ENCODE measurements around the gene NEK9. TPM values are rescaled to one million over a fixed set of nuclear protein-coding genes. Genes with fewer than 3 reads are reported as not detected.

NEK9 gene
- total and polyA plus RNA-seq, 9 of the 15 experiments (the other 6 are each of a cell fraction or from before 2014, with no cell fraction given) = 2.8 to 39.6 (median 19.8) TPM

GRCh38 chr14:75049731-75050201, 77.1 kb downstream of the NEK9 start:
- no peaks in the 10 kb centered on the region for H3K9me3 ChIP-seq (replicated peaks; ENCODE audit: control insufficient read depth, insufficient read depth, low read depth, low read length)
- no peaks in the 10 kb centered on the region for H3K27me3 ChIP-seq (ENCODE audit: control insufficient read depth in 2 of 2, insufficient read depth in 2 of 2, low read length in 2 of 2)
- H2AFZ ChIP-seq (ENCODE audit: low read depth, low read length) = no peak overlapping the region
- H3K79me2 ChIP-seq (ENCODE audit: control insufficient read depth, insufficient read depth, low read length) = peaks cover 25% of the 10 kb centered on the region
- H3K4me3 ChIP-seq = no peak overlapping the region
- intact Hi-C loops (cut with micrococcal nuclease) = no loop called here
- H3K4me1 ChIP-seq (replicated peaks in 1 of 2; ENCODE audit: control insufficient read depth in 2 of 2, insufficient read depth in 2 of 2, low read length in 2 of 2) = peaks cover 6 to 9% of the 10 kb centered on the region in 2 experiments; a peak in 4 of 5 replicates
- no TSS peak for BruUV-seq (replicated peaks)
- H3K9ac ChIP-seq (ENCODE audit: insufficient read depth in 1 of 2, low read depth in 2 of 2, low read length in 2 of 2) = no peak overlapping the region
- 69% methylated on average over 3 of the region's 3 CpGs for WGBS (ENCODE audit: insufficient coverage, low coverage, missing lambda C conversion rate)
- H4K20me1 ChIP-seq (replicated peaks; ENCODE audit: control insufficient read depth, insufficient read depth, low read length) = no peaks in the 10 kb centered on the region
- no peak overlapping the region for H3K4me2 ChIP-seq (ENCODE audit: insufficient read depth, low read length)
- ATAC-seq (no peak), FAIRE-seq (peak; percentile 56), DNase-seq (ENCODE audit: extremely low read depth in 1 of 4, low spot score in 3 of 4) (no peak)
- H3K36me3 ChIP-seq (ENCODE audit: control insufficient read depth, insufficient read depth, low read length) = peaks cover 9% of the 10 kb centered on the region; the same call in 2 of the 3 replicates
- no peaks in the 10 kb centered on the region for H3K9me1 ChIP-seq (ENCODE audit: control insufficient read depth, insufficient read depth, low read length)
- no peak overlapping the region for H3K27ac ChIP-seq (ENCODE audit: extremely low read depth, low read depth, low read length)
- ChIA-PET CTCF (ENCODE audit: low intra/inter-chr PET ratio) (no interaction called here), POLR2A (interaction anchor here (1.1 kb wide), 1 partner anchor 81 kb away, joined by 3 read pairs; no protein-coding TSS in a partner anchor)
- in situ Hi-C loops (cut with MboI) = no loop called here
- TF ChIP-seq, protein P1, sequence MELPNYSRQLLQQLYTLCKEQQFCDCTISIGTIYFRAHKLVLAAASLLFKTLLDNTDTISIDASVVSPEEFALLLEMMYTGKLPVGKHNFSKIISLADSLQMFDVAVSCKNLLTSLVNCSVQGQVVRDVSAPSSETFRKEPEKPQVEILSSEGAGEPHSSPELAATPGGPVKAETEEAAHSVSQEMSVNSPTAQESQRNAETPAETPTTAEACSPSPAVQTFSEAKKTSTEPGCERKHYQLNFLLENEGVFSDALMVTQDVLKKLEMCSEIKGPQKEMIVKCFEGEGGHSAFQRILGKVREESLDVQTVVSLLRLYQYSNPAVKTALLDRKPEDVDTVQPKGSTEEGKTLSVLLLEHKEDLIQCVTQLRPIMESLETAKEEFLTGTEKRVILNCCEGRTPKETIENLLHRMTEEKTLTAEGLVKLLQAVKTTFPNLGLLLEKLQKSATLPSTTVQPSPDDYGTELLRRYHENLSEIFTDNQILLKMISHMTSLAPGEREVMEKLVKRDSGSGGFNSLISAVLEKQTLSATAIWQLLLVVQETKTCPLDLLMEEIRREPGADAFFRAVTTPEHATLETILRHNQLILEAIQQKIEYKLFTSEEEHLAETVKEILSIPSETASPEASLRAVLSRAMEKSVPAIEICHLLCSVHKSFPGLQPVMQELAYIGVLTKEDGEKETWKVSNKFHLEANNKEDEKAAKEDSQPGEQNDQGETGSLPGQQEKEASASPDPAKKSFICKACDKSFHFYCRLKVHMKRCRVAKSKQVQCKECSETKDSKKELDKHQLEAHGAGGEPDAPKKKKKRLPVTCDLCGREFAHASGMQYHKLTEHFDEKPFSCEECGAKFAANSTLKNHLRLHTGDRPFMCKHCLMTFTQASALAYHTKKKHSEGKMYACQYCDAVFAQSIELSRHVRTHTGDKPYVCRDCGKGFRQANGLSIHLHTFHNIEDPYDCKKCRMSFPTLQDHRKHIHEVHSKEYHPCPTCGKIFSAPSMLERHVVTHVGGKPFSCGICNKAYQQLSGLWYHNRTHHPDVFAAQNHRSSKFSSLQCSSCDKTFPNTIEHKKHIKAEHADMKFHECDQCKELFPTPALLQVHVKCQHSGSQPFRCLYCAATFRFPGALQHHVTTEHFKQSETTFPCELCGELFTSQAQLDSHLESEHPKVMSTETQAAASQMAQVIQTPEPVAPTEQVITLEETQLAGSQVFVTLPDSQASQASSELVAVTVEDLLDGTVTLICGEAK (IDR thresholded peaks at IDR 0.05) = no peak
- TF ChIP-seq, protein P1 (CRISPR knock-in tag; IDR thresholded peaks at IDR 0.05) = no peak
- no peak for TF ChIP-seq ZBTB2 (IDR thresholded peaks at IDR 0.05)
- no peak for TF ChIP-seq ZNF217 (CRISPR knock-in tag; IDR thresholded peaks at IDR 0.05)
- peak; percentile 79 for TF ChIP-seq CEBPB (tag; IDR thresholded peaks at IDR 0.05)
- TF ChIP-seq CEBPG (CRISPR knock-in tag; IDR thresholded peaks at IDR 0.05) = no peak
- TF ChIP-seq CEBPG (tag; conservative IDR thresholded peaks at IDR 0.05 in 1 of 2, IDR thresholded peaks at IDR 0.05 in 1 of 2) = peak; percentile 27 to 55; a peak in 2 of 4 replicates
